GM12878 (cell line): Measurements from ENCODE around the gene SNAPC4. TPM values are rescaled to one million over a fixed set of nuclear protein-coding genes. Genes with fewer than 3 reads are reported as not detected.

Experiments
- BACH1 ChIP-seq: fragments of 450-650 bp; IDR thresholded peaks from 2 replicates; pipeline ENCODE4 v1.6.1; 2017; ENCODE audit warnings: mild to moderate bottlenecking, borderline replicate concordance
- CREM ChIP-seq: IDR thresholded peaks from 2 replicates; pipeline ENCODE4 v1.6.1; 2014; ENCODE audit warnings: antibody characterized with exemption, low read depth
- IKZF2 ChIP-seq, 2 experiments: fragments of 450-650 bp; IDR thresholded peaks; 2 replicates each; pipeline ENCODE4 v1.6.1; 2017; ENCODE audit warnings: mild to moderate bottlenecking in 2 of 2, moderate library complexity in 2 of 2
- MEF2A ChIP-seq: IDR thresholded peaks from 2 replicates; pipeline ENCODE4 v1.6.1; 2011; ENCODE audit warnings: low read depth, mild to moderate bottlenecking, low read length, moderate library complexity; ENCODE audit not compliant: insufficient read depth
- MTA2 ChIP-seq: fragments of 450-650 bp; IDR thresholded peaks from 2 replicates; pipeline ENCODE4 v1.6.1; 2016; ENCODE audit warnings: low read depth, mild to moderate bottlenecking, moderate library complexity
- NFXL1 ChIP-seq: fragments of 450-650 bp; IDR thresholded peaks from 2 replicates; pipeline ENCODE4 v1.6.1; 2017; ENCODE audit warnings: antibody characterized with exemption, mild to moderate bottlenecking, borderline replicate concordance
- NFYA ChIP-seq: IDR thresholded peaks from 2 replicates; pipeline ENCODE4 v1.6.1; 2011; ENCODE audit warnings: low read depth, mild to moderate bottlenecking, low read length, improper control_type of control experiment, borderline replicate concordance
- PAX8 ChIP-seq: fragments of 450-650 bp; IDR thresholded peaks from 2 replicates; pipeline ENCODE4 v1.6.1; 2017; ENCODE audit warnings: mild to moderate bottlenecking, moderate library complexity
- SPI1 ChIP-seq: IDR thresholded peaks from 2 replicates; pipeline ENCODE4 v1.6.1; 2011; ENCODE audit warnings: low read depth, mild to moderate bottlenecking, low read length, moderate library complexity, borderline replicate concordance; ENCODE audit not compliant: insufficient read depth
- SRF ChIP-seq, 2 experiments: IDR thresholded peaks; 2 replicates each; pipeline ENCODE4 v1.6.1; 2011; ENCODE audit warnings: low read depth in 2 of 2, low read length in 2 of 2, mild to moderate bottlenecking in 1 of 2, moderate library complexity in 1 of 2
- TAF1 ChIP-seq: IDR thresholded peaks from 2 replicates; pipeline ENCODE4 v1.6.1; 2011; ENCODE audit warnings: mild to moderate bottlenecking, low read depth, low read length, borderline replicate concordance
- TCF3 ChIP-seq: IDR thresholded peaks from 2 replicates; pipeline ENCODE4 v1.6.1; 2012; ENCODE audit warnings: low read depth, mild to moderate bottlenecking, low read length, borderline replicate concordance; ENCODE audit not compliant: insufficient read depth
- YBX1 ChIP-seq: fragments of 450-650 bp; IDR thresholded peaks from 2 replicates; pipeline ENCODE4 v1.6.1; 2016; ENCODE audit warnings: antibody characterized with exemption
- ZZZ3 ChIP-seq: IDR thresholded peaks from 2 replicates; pipeline ENCODE4 v1.6.1; 2011; ENCODE audit warnings: low read depth; ENCODE audit not compliant: control insufficient read depth, insufficient read length
- polyA plus RNA-seq, 11 experiments: library from polyadenylated mRNA; depleted of rRNA in 4 of 11; unstranded in 6 of 11; stranded (reverse) in 5 of 11; fragments of >200 nt; fragmentation: Nextera tagmentation in 4 of 11; fragmentation: Illumina TruSeq in 1 of 11; extraction: Ambion mirVana in 4 of 11; extraction: Trizol in 1 of 11; gene quantifications; 1 replicate in 1 of 11; 2 replicates in 10 of 11; pipeline versions ENCODE4 v1.2.1 to v1.2.3, GENCODE V29; 2011 to 2016; ENCODE audit warnings: inconsistent platforms in 2 of 11, missing spikeins in 2 of 11, low read depth in 1 of 11
- total RNA-seq, 4 experiments: library from RNA; depleted of rRNA in 3 of 4; stranded (reverse); fragments of >200 nt in 3 of 4; fragmentation: Illumina TruSeq in 1 of 4; extraction: Trizol in 1 of 4; gene quantifications; 2 replicates each; pipeline versions ENCODE4 v1.2.1 to v1.2.3, GENCODE V29; 2013 to 2021
- TF ChIP-seq, protein P1 (sequence below): fragments of 450-650 bp; IDR thresholded peaks from 2 replicates; pipeline ENCODE4 v1.6.1; 2017; ENCODE audit warnings: mild to moderate bottlenecking, moderate library complexity
- TF ChIP-seq, protein P2 (sequence below): fragments of 450-650 bp; IDR thresholded peaks from 2 replicates; pipeline ENCODE4 v1.6.1; 2016; ENCODE audit warnings: mild to moderate bottlenecking
- TF ChIP-seq, protein P3 (sequence below): fragments of 150-350 bp; IDR thresholded peaks from 2 replicates; pipeline ENCODE4 v1.6.1; 2014; ENCODE audit warnings: mild to moderate bottlenecking, low read depth, low read length
- TF ChIP-seq, protein P4 (sequence below): IDR thresholded peaks from 2 replicates; pipeline ENCODE4 v1.6.1; 2012; ENCODE audit warnings: mild to moderate bottlenecking, low read depth, low read length

The SNAPC4 gene
- total and polyA plus RNA-seq, 10 of the 15 experiments (the other 5 are each of a cell fraction or from before 2014, with no cell fraction given) = 0.42 to 19.8 (median 7.0) TPM

DNA sequence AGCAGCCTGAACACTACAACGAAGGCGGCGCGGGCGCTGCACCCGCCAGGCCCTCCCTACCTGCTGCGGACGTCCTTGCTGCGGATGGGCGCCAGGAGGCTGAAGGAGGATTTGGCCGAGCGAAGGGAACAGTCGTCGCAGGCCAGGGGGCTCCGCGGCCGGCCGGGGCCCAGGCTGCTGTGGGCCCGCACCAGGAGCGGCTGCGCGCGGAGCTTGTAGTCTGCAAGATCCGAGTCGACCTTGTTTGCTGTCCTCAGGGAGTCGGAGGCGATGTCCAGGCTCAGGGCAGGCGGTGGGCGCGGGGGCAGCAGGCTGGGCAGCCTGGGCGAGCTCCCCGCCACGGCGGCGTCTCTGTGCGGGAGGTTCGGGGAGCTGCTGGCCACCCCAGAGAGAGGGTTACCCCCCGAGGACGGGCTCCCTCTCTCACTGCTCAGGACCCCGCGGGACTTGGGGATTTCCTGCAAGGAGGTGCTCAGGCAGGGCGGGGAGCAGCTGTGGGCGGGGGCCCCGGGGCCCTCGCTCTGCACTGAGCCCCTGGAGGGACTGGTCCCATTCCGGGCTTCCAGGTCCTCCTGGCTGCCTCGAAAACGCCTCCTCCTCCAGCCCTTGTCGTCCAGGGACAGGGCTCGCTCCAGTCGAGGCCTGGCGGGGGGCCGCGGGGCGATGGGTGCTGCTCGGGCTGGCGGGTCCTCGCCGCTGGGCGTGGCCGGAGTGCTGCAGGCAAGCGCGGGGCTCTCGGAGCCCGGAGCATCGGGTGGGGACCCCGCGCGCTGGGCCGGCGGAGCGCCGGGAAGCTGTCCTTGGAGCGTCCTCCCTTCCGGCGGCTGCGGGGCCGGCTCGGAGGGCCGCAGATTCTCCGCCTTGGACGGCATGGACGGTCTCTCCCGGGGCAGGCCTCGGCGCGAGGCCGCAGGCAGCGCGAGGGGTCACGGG is 38.8 kb upstream of the SNAPC4 start (continued):
- no peak for TF ChIP-seq MEF2A
- TF ChIP-seq NFYA = no peak
- no peak for TF ChIP-seq SPI1
- TF ChIP-seq, protein P1, sequence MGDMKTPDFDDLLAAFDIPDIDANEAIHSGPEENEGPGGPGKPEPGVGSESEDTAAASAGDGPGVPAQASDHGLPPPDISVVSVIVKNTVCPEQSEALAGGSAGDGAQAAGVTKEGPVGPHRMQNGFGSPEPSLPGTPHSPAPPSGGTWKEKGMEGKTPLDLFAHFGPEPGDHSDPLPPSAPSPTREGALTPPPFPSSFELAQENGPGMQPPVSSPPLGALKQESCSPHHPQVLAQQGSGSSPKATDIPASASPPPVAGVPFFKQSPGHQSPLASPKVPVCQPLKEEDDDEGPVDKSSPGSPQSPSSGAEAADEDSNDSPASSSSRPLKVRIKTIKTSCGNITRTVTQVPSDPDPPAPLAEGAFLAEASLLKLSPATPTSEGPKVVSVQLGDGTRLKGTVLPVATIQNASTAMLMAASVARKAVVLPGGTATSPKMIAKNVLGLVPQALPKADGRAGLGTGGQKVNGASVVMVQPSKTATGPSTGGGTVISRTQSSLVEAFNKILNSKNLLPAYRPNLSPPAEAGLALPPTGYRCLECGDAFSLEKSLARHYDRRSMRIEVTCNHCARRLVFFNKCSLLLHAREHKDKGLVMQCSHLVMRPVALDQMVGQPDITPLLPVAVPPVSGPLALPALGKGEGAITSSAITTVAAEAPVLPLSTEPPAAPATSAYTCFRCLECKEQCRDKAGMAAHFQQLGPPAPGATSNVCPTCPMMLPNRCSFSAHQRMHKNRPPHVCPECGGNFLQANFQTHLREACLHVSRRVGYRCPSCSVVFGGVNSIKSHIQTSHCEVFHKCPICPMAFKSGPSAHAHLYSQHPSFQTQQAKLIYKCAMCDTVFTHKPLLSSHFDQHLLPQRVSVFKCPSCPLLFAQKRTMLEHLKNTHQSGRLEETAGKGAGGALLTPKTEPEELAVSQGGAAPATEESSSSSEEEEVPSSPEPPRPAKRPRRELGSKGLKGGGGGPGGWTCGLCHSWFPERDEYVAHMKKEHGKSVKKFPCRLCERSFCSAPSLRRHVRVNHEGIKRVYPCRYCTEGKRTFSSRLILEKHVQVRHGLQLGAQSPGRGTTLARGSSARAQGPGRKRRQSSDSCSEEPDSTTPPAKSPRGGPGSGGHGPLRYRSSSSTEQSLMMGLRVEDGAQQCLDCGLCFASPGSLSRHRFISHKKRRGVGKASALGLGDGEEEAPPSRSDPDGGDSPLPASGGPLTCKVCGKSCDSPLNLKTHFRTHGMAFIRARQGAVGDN = no peak
- TF ChIP-seq, protein P2, sequence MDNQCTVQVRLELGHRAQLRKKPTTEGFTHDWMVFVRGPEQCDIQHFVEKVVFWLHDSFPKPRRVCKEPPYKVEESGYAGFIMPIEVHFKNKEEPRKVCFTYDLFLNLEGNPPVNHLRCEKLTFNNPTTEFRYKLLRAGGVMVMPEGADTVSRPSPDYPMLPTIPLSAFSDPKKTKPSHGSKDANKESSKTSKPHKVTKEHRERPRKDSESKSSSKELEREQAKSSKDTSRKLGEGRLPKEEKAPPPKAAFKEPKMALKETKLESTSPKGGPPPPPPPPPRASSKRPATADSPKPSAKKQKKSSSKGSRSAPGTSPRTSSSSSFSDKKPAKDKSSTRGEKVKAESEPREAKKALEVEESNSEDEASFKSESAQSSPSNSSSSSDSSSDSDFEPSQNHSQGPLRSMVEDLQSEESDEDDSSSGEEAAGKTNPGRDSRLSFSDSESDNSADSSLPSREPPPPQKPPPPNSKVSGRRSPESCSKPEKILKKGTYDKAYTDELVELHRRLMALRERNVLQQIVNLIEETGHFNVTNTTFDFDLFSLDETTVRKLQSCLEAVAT = no peak
- no peak for TF ChIP-seq PAX8
- TF ChIP-seq BACH1 = no peak
- no peak for TF ChIP-seq SRF (IDR thresholded peaks at IDR 0.05; ENCODE audit: low read depth in 2 of 2, low read length in 2 of 2)
- TF ChIP-seq, protein P3, sequence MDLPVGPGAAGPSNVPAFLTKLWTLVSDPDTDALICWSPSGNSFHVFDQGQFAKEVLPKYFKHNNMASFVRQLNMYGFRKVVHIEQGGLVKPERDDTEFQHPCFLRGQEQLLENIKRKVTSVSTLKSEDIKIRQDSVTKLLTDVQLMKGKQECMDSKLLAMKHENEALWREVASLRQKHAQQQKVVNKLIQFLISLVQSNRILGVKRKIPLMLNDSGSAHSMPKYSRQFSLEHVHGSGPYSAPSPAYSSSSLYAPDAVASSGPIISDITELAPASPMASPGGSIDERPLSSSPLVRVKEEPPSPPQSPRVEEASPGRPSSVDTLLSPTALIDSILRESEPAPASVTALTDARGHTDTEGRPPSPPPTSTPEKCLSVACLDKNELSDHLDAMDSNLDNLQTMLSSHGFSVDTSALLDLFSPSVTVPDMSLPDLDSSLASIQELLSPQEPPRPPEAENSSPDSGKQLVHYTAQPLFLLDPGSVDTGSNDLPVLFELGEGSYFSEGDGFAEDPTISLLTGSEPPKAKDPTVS = no peak
- TF ChIP-seq, protein P4, sequence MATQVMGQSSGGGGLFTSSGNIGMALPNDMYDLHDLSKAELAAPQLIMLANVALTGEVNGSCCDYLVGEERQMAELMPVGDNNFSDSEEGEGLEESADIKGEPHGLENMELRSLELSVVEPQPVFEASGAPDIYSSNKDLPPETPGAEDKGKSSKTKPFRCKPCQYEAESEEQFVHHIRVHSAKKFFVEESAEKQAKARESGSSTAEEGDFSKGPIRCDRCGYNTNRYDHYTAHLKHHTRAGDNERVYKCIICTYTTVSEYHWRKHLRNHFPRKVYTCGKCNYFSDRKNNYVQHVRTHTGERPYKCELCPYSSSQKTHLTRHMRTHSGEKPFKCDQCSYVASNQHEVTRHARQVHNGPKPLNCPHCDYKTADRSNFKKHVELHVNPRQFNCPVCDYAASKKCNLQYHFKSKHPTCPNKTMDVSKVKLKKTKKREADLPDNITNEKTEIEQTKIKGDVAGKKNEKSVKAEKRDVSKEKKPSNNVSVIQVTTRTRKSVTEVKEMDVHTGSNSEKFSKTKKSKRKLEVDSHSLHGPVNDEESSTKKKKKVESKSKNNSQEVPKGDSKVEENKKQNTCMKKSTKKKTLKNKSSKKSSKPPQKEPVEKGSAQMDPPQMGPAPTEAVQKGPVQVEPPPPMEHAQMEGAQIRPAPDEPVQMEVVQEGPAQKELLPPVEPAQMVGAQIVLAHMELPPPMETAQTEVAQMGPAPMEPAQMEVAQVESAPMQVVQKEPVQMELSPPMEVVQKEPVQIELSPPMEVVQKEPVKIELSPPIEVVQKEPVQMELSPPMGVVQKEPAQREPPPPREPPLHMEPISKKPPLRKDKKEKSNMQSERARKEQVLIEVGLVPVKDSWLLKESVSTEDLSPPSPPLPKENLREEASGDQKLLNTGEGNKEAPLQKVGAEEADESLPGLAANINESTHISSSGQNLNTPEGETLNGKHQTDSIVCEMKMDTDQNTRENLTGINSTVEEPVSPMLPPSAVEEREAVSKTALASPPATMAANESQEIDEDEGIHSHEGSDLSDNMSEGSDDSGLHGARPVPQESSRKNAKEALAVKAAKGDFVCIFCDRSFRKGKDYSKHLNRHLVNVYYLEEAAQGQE = no peak
- TF ChIP-seq YBX1 = no peak
- TF ChIP-seq TAF1 = no peak
- TF ChIP-seq IKZF2 (IDR thresholded peaks at IDR 0.05) = no peak
- 0 out of 2 replicates have a peak, but pooled peaks have one; percentile 3 for TF ChIP-seq CREM
- TF ChIP-seq TCF3 = no peak
- no peak for TF ChIP-seq MTA2
- TF ChIP-seq ZZZ3 = no peak
- TF ChIP-seq NFXL1 = no peak
